Activated CD8-positive, alpha-beta T cell treated with anti-CD3 and anti-CD28 coated beads for 36 hours (primary cell): ENCODE data around the gene RHOBTB3. TPM values are rescaled to one million over a fixed set of nuclear protein-coding genes. Genes with fewer than 3 reads are reported as not detected.
"Not testable (repeated sequence)": the region's sequence is repeated elsewhere in the genome, so short reads cannot be mapped to it uniquely, and the experiment has no call there.

Source experiments
- ATAC-seq: fragments of 200-7000 bp; cut with Tn5 transposase; one replicate; pipeline ENCODE4 v1.10.0; 2021; ENCODE audit warnings: mild to moderate bottlenecking, moderate library complexity
- CTCF ChIA-PET: fragments of 350-600 bp; sonication (Branson Sonifier 250); formaldehyde crosslinking; loops from one replicate; lab custom pipeline; 2021; ENCODE audit warnings: antibody characterized with exemption; lab: Charles Lee
- POLR2A ChIA-PET: fragments of 350-600 bp; sonication (Branson Sonifier 250); formaldehyde crosslinking; loops from one replicate; lab custom pipeline; 2021; ENCODE audit warnings: antibody characterized with exemption; lab: Charles Lee
- DNase-seq: peaks from one replicate; pipeline ENCODE4 v3.0.0-alpha.2; 2020
- H3K27ac Mint-ChIP-seq: one replicate; pipeline ENCODE4 v1.8.0; 2021; ENCODE audit warnings: mild to moderate bottlenecking, mixed read lengths
- H3K27me3 Mint-ChIP-seq: one replicate; pipeline ENCODE4 v1.8.0; 2021; ENCODE audit warnings: mixed read lengths
- H3K36me3 Mint-ChIP-seq: one replicate; pipeline ENCODE4 v1.8.0; 2021; ENCODE audit warnings: low read depth, mixed read lengths
- H3K4me1 Mint-ChIP-seq: one replicate; pipeline ENCODE4 v1.8.0; 2021; ENCODE audit warnings: low read depth, mixed read lengths
- H3K4me3 Mint-ChIP-seq: one replicate; pipeline ENCODE4 v1.8.0; 2021; ENCODE audit warnings: mild to moderate bottlenecking, moderate library complexity, mixed read lengths
- H3K9me3 Mint-ChIP-seq: one replicate; pipeline ENCODE4 v1.8.0; 2021; ENCODE audit warnings: mixed read lengths
- CTCF ChIP-seq: fragments of 200-600 bp; IDR thresholded peaks from one replicate; pipeline ENCODE4 v1.8.0; 2022; ENCODE audit warnings: antibody characterized with exemption, mild to moderate bottlenecking
- intact Hi-C: fragments of 100-400 bp; cut with micrococcal nuclease; formaldehyde crosslinking; loops from one replicate; pipeline ENCODE4 v1.10.0; 2022
- total RNA-seq, 2 experiments: library from RNA; stranded (reverse); gene quantifications; one replicate each; pipeline ENCODE4 v1.2.3, GENCODE V29; 2021

The RHOBTB3 gene
- total RNA-seq, 2 experiments from 2014 or later = 0.50 to 1.1 TPM

GRCh38 chr5:95812074-95812471 is 80.9 kb downstream of the RHOBTB3 start:
- Mint-ChIP-seq H3K36me3 (peaks cover 19% of the 10 kb centered on the region), H3K27ac (peak overlapping the region; percentile 86), H3K27me3 (no peaks in the 10 kb centered on the region), H3K4me1 (peaks cover 87% of the 10 kb centered on the region), H3K4me3 (peak overlapping the region; percentile 41), H3K9me3 (no peaks in the 10 kb centered on the region)
- ATAC-seq (peak; percentile 32), DNase-seq (peak; percentile 82)
- intact Hi-C loops = no loop called here
- TF ChIP-seq CTCF = no peak
- ChIA-PET CTCF (interaction anchor here (1.0 to 4.8 kb wide), 4 partner anchors 9 to 34 kb away, joined by 3 to 19 read pairs (median 12); partner anchors contain the start of gene GLRX), POLR2A (interaction anchor here (0.6 to 8.9 kb wide), 3 partner anchors 9 to 165 kb away, joined by 3 to 102 read pairs (median 3); partner anchors contain the start of genes GLRX and RFESD)

GRCh38 chr5:95813035-95813434 is 81.9 kb downstream of the RHOBTB3 start:
- ChIA-PET POLR2A (interaction anchor here (1.1 to 8.9 kb wide), 2 partner anchors 8 to 166 kb away, joined by 3 to 102 read pairs; partner anchors contain the start of genes GLRX and RFESD), CTCF (interaction anchor here (1.0 to 4.8 kb wide), 4 partner anchors 8 to 33 kb away, joined by 3 to 19 read pairs (median 12); partner anchors contain the start of gene GLRX)
- Mint-ChIP-seq H3K4me1 (peaks cover 89% of the 10 kb centered on the region), H3K27ac (peak overlapping the region; percentile 16), H3K36me3 (peaks cover 19% of the 10 kb centered on the region)
- intact Hi-C loops, DNase-seq, ATAC-seq, H3K4me3 Mint-ChIP-seq, H3K27me3 Mint-ChIP-seq, H3K9me3 Mint-ChIP-seq: not testable (repeated sequence)

GRCh38 chr5:95815155-95815729 is 84.1 kb downstream of the RHOBTB3 start:
- intact Hi-C loops = no loop called here
- H3K4me1 Mint-ChIP-seq = peaks cover 78% of the 10 kb centered on the region
- CTCF ChIA-PET = interaction anchor here (1.6 to 3.9 kb wide), 4 partner anchors 7 to 34 kb away, joined by 4 to 17 read pairs (median 14); partner anchors contain the start of gene GLRX
- H3K9me3 Mint-ChIP-seq = no peaks in the 10 kb centered on the region
- POLR2A ChIA-PET = interaction anchor here (1.5 kb wide), 1 partner anchor 8 kb away, joined by 4 read pairs; no protein-coding TSS in a partner anchor
- no peak for TF ChIP-seq CTCF
- no peak overlapping the region for H3K4me3 Mint-ChIP-seq
- no peaks in the 10 kb centered on the region for H3K27me3 Mint-ChIP-seq
- DNase-seq (no peak), ATAC-seq (no peak)
- peaks cover 19% of the 10 kb centered on the region for H3K36me3 Mint-ChIP-seq
- H3K27ac Mint-ChIP-seq = peak overlapping the region; percentile 7

- H3K4me3 Mint-ChIP-seq = peak overlapping the region; percentile 76
- H3K27ac Mint-ChIP-seq = peak overlapping the region; percentile 93
- ChIA-PET CTCF (interaction anchor here (0.9 to 3.9 kb wide), 5 partner anchors 8 to 35 kb away, joined by 3 to 17 read pairs (median 4); no protein-coding TSS in a partner anchor), POLR2A (interaction anchor here (0.8 to 8.8 kb wide), 3 partner anchors 7 to 121 kb away, joined by 3 to 102 read pairs (median 3); no protein-coding TSS in a partner anchor)
- intact Hi-C loops = no loop called here
- no peaks in the 10 kb centered on the region for H3K9me3 Mint-ChIP-seq
- no peak for TF ChIP-seq CTCF
- DNase-seq = no peak
- peaks cover 70% of the 10 kb centered on the region for H3K4me1 Mint-ChIP-seq
- no peaks in the 10 kb centered on the region for H3K27me3 Mint-ChIP-seq
- ATAC-seq = no peak
- peaks cover 19% of the 10 kb centered on the region for H3K36me3 Mint-ChIP-seq
Observed at GRCh38 chr5:95816341-95816740, 85.2 kb downstream of the RHOBTB3 start.

- TF ChIP-seq CTCF = no peak
- H3K4me1 Mint-ChIP-seq = peaks cover 66% of the 10 kb centered on the region
- H3K9me3 Mint-ChIP-seq = no peaks in the 10 kb centered on the region
- no peaks in the 10 kb centered on the region for H3K27me3 Mint-ChIP-seq
- DNase-seq = no peak
- intact Hi-C loops = no loop called here
- peak overlapping the region; percentile 76 for H3K4me3 Mint-ChIP-seq
- POLR2A ChIA-PET = interaction anchor here (0.8 to 8.8 kb wide), 3 partner anchors 8 to 121 kb away, joined by 3 to 102 read pairs (median 3); no protein-coding TSS in a partner anchor
- CTCF ChIA-PET = interaction anchor here (0.9 to 3.9 kb wide), 6 partner anchors 8 to 35 kb away, joined by 3 to 17 read pairs (median 6); no protein-coding TSS in a partner anchor
- peaks cover 17% of the 10 kb centered on the region for H3K36me3 Mint-ChIP-seq
- ATAC-seq = no peak
- H3K27ac Mint-ChIP-seq = peak overlapping the region; percentile 93
Observed at GRCh38 chr5:95816776-95817175, 85.6 kb downstream of the RHOBTB3 start.
